Nephron progenitor cell (in vitro differentiated cells): ENCODE data around the gene NPFFR1.

Experiments
- DNase-seq: peaks from one replicate; pipeline ENCODE4 v3.0.0; 2021
- H3K27ac Mint-ChIP-seq: 2 replicates; pipeline ENCODE4 v1.8.0; 2021; ENCODE audit warnings: mild to moderate bottlenecking, moderate library complexity, mixed read lengths
- H3K27me3 Mint-ChIP-seq: 2 replicates; pipeline ENCODE4 v1.8.0; 2021; ENCODE audit warnings: mild to moderate bottlenecking, low read depth, mixed read lengths; ENCODE audit not compliant: poor library complexity
- H3K36me3 Mint-ChIP-seq: 2 replicates; pipeline ENCODE4 v1.8.0; 2021; ENCODE audit warnings: low read depth, mixed read lengths
- H3K4me1 Mint-ChIP-seq: 2 replicates; pipeline ENCODE4 v1.8.0; 2021; ENCODE audit warnings: mixed read lengths
- H3K4me3 Mint-ChIP-seq: 2 replicates; pipeline ENCODE4 v1.8.0; 2021; ENCODE audit warnings: mild to moderate bottlenecking, moderate library complexity, mixed read lengths
- H3K9me3 Mint-ChIP-seq: 2 replicates; pipeline ENCODE4 v1.8.0; 2021; ENCODE audit warnings: mild to moderate bottlenecking, moderate library complexity, mixed read lengths
- CTCF ChIP-seq: fragments of 200-600 bp; sonication (generic); IDR thresholded peaks from 2 replicates; pipeline ENCODE4 v1.5.0; 2021; ENCODE audit warnings: antibody characterized with exemption

The NPFFR1 gene

GRCh38 chr10:70306181-70306705, 22.4 kb upstream of the NPFFR1 start:
- no peak overlapping the region for H3K4me3 Mint-ChIP-seq
- no peaks in the 10 kb centered on the region for H3K9me3 Mint-ChIP-seq
- TF ChIP-seq CTCF = no peak
- peaks cover 15% of the 10 kb centered on the region for H3K36me3 Mint-ChIP-seq
- H3K27me3 Mint-ChIP-seq = no peaks in the 10 kb centered on the region
- H3K27ac Mint-ChIP-seq = no peak overlapping the region
- DNase-seq = no peak
- H3K4me1 Mint-ChIP-seq = no peaks in the 10 kb centered on the region

- H3K36me3 Mint-ChIP-seq = peaks cover 15% of the 10 kb centered on the region
- no peak for DNase-seq
- no peak overlapping the region for H3K27ac Mint-ChIP-seq
- no peak for TF ChIP-seq CTCF
- no peaks in the 10 kb centered on the region for H3K27me3 Mint-ChIP-seq
- no peak overlapping the region for H3K4me3 Mint-ChIP-seq
- no peaks in the 10 kb centered on the region for H3K9me3 Mint-ChIP-seq
- H3K4me1 Mint-ChIP-seq = no peaks in the 10 kb centered on the region
Measured at GRCh38 chr10:70303730-70304129, 19.9 kb upstream of the NPFFR1 start.

GRCh38 chr10:70302292-70302691, 18.5 kb upstream of the NPFFR1 start:
- Mint-ChIP-seq H3K36me3 (peaks cover 15% of the 10 kb centered on the region), H3K9me3 (no peaks in the 10 kb centered on the region), H3K27me3 (no peaks in the 10 kb centered on the region), H3K27ac (no peak overlapping the region), H3K4me1 (peaks cover under 1% of the 10 kb centered on the region), H3K4me3 (no peak overlapping the region)
- no peak for DNase-seq
- TF ChIP-seq CTCF = no peak

- H3K4me3 Mint-ChIP-seq = no peak overlapping the region
Measured at GRCh38 chr10:70300908-70301597, 17.2 kb upstream of the NPFFR1 start.

GRCh38 chr10:70300461-70300860, 16.7 kb upstream of the NPFFR1 start:
- TF ChIP-seq CTCF = no peak
- no peak overlapping the region for H3K4me3 Mint-ChIP-seq
- no peaks in the 10 kb centered on the region for H3K27me3 Mint-ChIP-seq

More at GRCh38 chr10:70300908-70301597, 17.2 kb upstream of the NPFFR1 start:
- Mint-ChIP-seq H3K4me1 (peaks cover 5% of the 10 kb centered on the region), H3K27ac (no peak overlapping the region), H3K36me3 (peaks cover 9% of the 10 kb centered on the region), H3K27me3 (no peaks in the 10 kb centered on the region), H3K9me3 (no peaks in the 10 kb centered on the region)
- no peak for DNase-seq
- TF ChIP-seq CTCF = no peak

GRCh38 chr10:70299876-70300275, 16.1 kb upstream of the NPFFR1 start:
- Mint-ChIP-seq H3K4me3 (no peak overlapping the region), H3K4me1 (peaks cover 5% of the 10 kb centered on the region), H3K27ac (no peak overlapping the region), H3K36me3 (peaks cover 5% of the 10 kb centered on the region), H3K27me3 (no peaks in the 10 kb centered on the region), H3K9me3 (no peaks in the 10 kb centered on the region)
- no peak for TF ChIP-seq CTCF
- DNase-seq = no peak

More at GRCh38 chr10:70300461-70300860, 16.7 kb upstream of the NPFFR1 start:
- peaks cover 5% of the 10 kb centered on the region for H3K36me3 Mint-ChIP-seq
- no peak for DNase-seq
- H3K27ac Mint-ChIP-seq = no peak overlapping the region
- no peaks in the 10 kb centered on the region for H3K9me3 Mint-ChIP-seq
- H3K4me1 Mint-ChIP-seq = peaks cover 5% of the 10 kb centered on the region
